Type B pancreatic cell (in vitro differentiated cells): ENCODE data around the gene GPAM. TPM values are rescaled to one million over a fixed set of nuclear protein-coding genes. Genes with fewer than 3 reads are reported as not detected.
A peak's percentile ranks its signal among the peaks of the same experiment; 100 is the strongest.

Experiments
- DNase-seq: peaks from one replicate; pipeline ENCODE4 v3.0.0; 2021; ENCODE audit warnings: mixed read lengths; ENCODE audit not compliant: unreplicated experiment; ENCODE audit errors: extremely low spot score
- H3K27ac Mint-ChIP-seq: 2 replicates; pipeline ENCODE4 v1.8.0; 2021; ENCODE audit warnings: mild to moderate bottlenecking, mixed read lengths
- H3K27me3 Mint-ChIP-seq: 2 replicates; pipeline ENCODE4 v1.8.0; 2021; ENCODE audit warnings: mixed read lengths
- H3K36me3 Mint-ChIP-seq: 2 replicates; pipeline ENCODE4 v1.8.0; 2021; ENCODE audit warnings: mixed read lengths
- H3K4me1 Mint-ChIP-seq: one replicate; pipeline ENCODE4 v1.8.0; 2021; ENCODE audit warnings: mixed read lengths; ENCODE audit not compliant: unreplicated experiment
- H3K4me3 Mint-ChIP-seq: 2 replicates; pipeline ENCODE4 v1.8.0; 2021; ENCODE audit warnings: mild to moderate bottlenecking, mixed read lengths
- H3K9me3 Mint-ChIP-seq: 2 replicates; pipeline ENCODE4 v1.8.0; 2021; ENCODE audit warnings: mixed read lengths
- total RNA-seq: library from RNA; stranded (reverse); gene quantifications from 2 replicates; pipeline ENCODE4 v1.2.1, GENCODE V29; 2021; ENCODE audit warnings: low replicate concordance
- TF ChIP-seq, protein P1 (sequence below): fragments of 200-600 bp; sonication (generic); conservative IDR thresholded peaks from 2 replicates; pipeline ENCODE4 v1.5.0; 2021; ENCODE audit warnings: antibody characterized with exemption, mild to moderate bottlenecking

GPAM gene
- total RNA-seq, 1 donor from 2014 or later = 24.1 TPM

DNA sequence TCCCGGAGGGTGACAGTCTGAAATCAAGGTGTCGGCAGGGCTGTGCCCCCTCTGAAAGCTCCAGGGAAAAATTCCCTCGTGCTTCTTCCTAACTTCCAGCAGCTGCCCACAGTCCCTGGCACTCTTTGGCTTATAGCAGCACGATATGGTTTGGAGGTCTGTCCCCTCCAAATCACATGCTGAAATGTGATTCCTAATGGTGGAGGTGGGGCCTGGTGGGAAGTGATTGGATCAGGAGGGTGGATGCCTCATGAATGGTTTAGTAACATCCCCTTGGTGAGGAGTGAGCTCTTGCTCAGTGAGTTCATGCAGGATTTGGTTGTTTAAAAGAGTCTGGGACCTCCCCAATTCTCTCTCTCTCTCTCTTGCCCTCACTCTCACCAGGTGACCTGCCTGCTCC lies 51.1 kb downstream of the GPAM start:
- H3K4me3 Mint-ChIP-seq = no peak overlapping the region
- H3K27me3 Mint-ChIP-seq = peaks cover 32% of the 10 kb centered on the region
- no peak for DNase-seq
- TF ChIP-seq, protein P1, sequence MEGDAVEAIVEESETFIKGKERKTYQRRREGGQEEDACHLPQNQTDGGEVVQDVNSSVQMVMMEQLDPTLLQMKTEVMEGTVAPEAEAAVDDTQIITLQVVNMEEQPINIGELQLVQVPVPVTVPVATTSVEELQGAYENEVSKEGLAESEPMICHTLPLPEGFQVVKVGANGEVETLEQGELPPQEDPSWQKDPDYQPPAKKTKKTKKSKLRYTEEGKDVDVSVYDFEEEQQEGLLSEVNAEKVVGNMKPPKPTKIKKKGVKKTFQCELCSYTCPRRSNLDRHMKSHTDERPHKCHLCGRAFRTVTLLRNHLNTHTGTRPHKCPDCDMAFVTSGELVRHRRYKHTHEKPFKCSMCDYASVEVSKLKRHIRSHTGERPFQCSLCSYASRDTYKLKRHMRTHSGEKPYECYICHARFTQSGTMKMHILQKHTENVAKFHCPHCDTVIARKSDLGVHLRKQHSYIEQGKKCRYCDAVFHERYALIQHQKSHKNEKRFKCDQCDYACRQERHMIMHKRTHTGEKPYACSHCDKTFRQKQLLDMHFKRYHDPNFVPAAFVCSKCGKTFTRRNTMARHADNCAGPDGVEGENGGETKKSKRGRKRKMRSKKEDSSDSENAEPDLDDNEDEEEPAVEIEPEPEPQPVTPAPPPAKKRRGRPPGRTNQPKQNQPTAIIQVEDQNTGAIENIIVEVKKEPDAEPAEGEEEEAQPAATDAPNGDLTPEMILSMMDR = no peak
- H3K27ac Mint-ChIP-seq = no peak overlapping the region
- H3K9me3 Mint-ChIP-seq = no peaks in the 10 kb centered on the region
- H3K36me3 Mint-ChIP-seq = no peaks in the 10 kb centered on the region
- peaks cover 38% of the 10 kb centered on the region for H3K4me1 Mint-ChIP-seq

DNA sequence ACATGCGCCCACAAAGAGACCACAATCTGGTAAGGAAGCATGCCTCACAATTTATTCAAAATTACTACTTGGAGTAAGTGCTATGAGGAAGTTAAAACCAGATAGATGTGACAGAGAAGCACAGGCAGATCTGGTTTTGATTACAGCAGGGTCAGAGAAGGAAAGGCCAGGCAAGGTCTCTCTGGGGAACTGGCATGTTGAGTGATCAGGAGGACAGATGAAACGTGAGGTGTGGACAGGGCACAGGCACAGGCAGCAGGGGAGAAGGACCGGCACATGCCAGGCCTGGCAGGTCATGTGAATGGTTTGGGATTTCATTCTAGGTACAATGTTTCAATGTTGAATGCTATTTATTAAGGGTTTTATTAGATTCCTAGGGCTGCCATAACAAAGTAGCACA lies 51.6 kb downstream of the GPAM start:
- Mint-ChIP-seq H3K9me3 (no peaks in the 10 kb centered on the region), H3K27ac (peak overlapping the region; percentile 22), H3K4me3 (peak overlapping the region; percentile 51), H3K27me3 (peaks cover 33% of the 10 kb centered on the region), H3K36me3 (no peaks in the 10 kb centered on the region), H3K4me1 (peaks cover 33% of the 10 kb centered on the region)
- DNase-seq = no peak
- TF ChIP-seq, protein P1 = no peak

DNA sequence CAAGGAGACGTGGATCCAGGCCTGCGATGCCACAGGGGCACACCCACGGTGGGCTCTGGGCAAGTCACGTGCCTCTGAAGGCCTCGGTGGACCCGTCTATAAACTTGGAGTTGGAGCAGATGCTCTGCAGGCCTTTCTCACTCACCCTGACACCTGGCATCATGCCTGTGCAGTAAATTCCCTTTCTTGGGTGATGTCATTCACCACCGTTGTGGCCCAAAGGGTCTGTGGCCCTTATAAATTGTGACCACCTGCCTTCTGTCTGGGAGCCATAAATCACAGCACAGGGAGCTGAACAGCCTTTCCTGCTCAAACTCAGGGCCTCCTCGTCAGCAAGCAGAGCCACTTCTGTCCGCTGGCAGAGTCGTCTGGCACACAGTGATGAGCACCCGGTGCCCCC lies 52.2 kb downstream of the GPAM start:
- TF ChIP-seq, protein P1 = no peak
- H3K4me3 Mint-ChIP-seq = no peak overlapping the region
- H3K9me3 Mint-ChIP-seq = no peaks in the 10 kb centered on the region
- peaks cover 30% of the 10 kb centered on the region for H3K27me3 Mint-ChIP-seq
- no peak for DNase-seq
- H3K36me3 Mint-ChIP-seq = no peaks in the 10 kb centered on the region
- H3K27ac Mint-ChIP-seq = no peak overlapping the region
- H3K4me1 Mint-ChIP-seq = peaks cover 31% of the 10 kb centered on the region

DNA sequence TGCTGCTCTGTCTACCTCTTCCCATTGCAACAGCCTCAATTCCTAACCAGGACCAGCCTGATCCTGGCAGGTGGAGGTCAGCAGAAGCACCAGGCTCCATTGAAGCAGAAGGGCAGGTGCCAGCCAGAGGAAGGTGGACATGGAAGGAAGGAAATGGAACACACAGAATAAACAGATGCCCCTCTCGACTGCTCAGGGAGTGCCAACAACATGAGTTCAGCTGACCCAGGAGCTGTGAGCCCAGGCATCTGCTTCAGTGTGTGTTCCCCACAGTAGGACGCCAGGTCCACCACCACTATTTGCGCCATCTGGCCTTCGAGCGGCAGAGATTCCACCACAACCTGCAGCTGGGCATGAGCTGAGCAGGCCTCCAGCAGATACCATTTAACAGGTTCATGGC lies 56.7 kb downstream of the GPAM start:
- no peaks in the 10 kb centered on the region for H3K9me3 Mint-ChIP-seq
- no peak overlapping the region for H3K4me3 Mint-ChIP-seq
- peaks cover 14% of the 10 kb centered on the region for H3K27me3 Mint-ChIP-seq
- peaks cover 23% of the 10 kb centered on the region for H3K4me1 Mint-ChIP-seq
- H3K36me3 Mint-ChIP-seq = no peaks in the 10 kb centered on the region
- no peak overlapping the region for H3K27ac Mint-ChIP-seq
- TF ChIP-seq, protein P1 = no peak
- DNase-seq = no peak

DNA sequence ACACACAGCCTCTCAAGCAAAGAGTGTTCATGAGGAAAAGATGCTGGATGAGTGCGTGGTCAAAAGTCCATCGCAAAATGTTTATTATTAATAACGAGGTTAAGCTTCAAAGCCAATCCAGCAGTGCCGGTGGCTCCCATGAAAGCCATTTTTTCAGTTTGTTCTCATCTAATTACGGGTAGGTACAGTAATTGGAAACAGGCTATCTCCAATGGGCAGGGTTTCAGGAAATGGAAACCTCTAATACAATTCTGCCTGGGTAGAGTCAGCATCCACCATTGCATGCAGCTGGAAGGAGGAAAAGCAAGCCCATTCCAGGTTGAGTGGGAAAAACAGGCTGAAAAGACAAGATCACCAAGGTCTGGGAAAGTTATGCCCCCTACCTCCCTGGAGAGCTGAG lies 57.4 kb downstream of the GPAM start:
- TF ChIP-seq, protein P1 = no peak
- Mint-ChIP-seq H3K36me3 (no peaks in the 10 kb centered on the region), H3K9me3 (no peaks in the 10 kb centered on the region), H3K4me3 (no peak overlapping the region), H3K4me1 (peaks cover 19% of the 10 kb centered on the region), H3K27me3 (peaks cover 13% of the 10 kb centered on the region), H3K27ac (no peak overlapping the region)
- DNase-seq = no peak

DNA sequence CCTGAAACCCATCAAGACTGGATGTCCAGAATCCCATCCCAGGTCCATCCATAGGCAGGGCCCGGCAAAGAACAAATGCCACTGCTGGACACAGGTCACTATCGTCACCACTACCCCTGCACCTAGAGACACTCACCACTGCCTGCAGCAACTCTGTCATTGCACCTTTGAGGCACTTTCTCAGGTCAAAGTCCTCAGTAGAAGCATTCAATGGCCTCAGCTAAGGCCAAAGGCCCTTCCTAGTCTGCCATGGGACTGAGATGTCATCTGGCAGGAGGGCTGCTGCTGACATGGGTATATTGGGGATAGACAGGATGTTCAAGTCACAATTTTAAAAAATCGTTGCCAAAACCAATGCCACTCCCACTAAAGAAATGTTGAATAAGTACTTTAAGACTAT lies 58.7 kb downstream of the GPAM start:
- Mint-ChIP-seq H3K27me3 (peaks cover 8% of the 10 kb centered on the region), H3K4me3 (no peak overlapping the region), H3K9me3 (no peaks in the 10 kb centered on the region), H3K27ac (no peak overlapping the region), H3K36me3 (no peaks in the 10 kb centered on the region), H3K4me1 (peaks cover 19% of the 10 kb centered on the region)
- no peak for DNase-seq
- TF ChIP-seq, protein P1 = no peak
